Endodermal cell (in vitro differentiated cells): Measurements from ENCODE around the gene SELENOW. TPM values are rescaled to one million over a fixed set of nuclear protein-coding genes. Genes with fewer than 3 reads are reported as not detected.

Experiments used
- DNase-seq: peaks from one replicate; pipeline ENCODE4 v3.0.0-alpha.2; 2017
- H3K27ac ChIP-seq: 2 replicates; pipeline ENCODE4 v1.5.1; 2013; ENCODE audit warnings: mild to moderate bottlenecking, low read depth, low read length, moderate library complexity
- H3K27me3 ChIP-seq: 2 replicates; pipeline ENCODE4 v1.6.1; 2013; ENCODE audit warnings: mild to moderate bottlenecking, low read length, moderate library complexity; ENCODE audit not compliant: insufficient read depth, control insufficient read depth, poor library complexity, severe bottlenecking
- H3K36me3 ChIP-seq: 2 replicates; pipeline ENCODE4 v1.7.0; 2013; ENCODE audit warnings: mild to moderate bottlenecking, low read length, moderate library complexity; ENCODE audit not compliant: control insufficient read depth, insufficient read depth
- H3K4me1 ChIP-seq: one replicate; pipeline ENCODE4 v1.7.0; 2013; ENCODE audit warnings: low read length; ENCODE audit not compliant: control insufficient read depth, insufficient read depth
- H3K4me3 ChIP-seq: 2 replicates; pipeline ENCODE4 v1.5.1; 2013; ENCODE audit warnings: mild to moderate bottlenecking, low read length, moderate library complexity
- H3K9ac ChIP-seq: 2 replicates; pipeline ENCODE4 v1.6.1; 2013; ENCODE audit warnings: mild to moderate bottlenecking, low read length, moderate library complexity; ENCODE audit not compliant: poor library complexity, severe bottlenecking; ENCODE audit errors: extremely low read depth
- H3K9me3 ChIP-seq: 2 replicates; pipeline ENCODE4 v1.6.1; 2013; ENCODE audit warnings: mild to moderate bottlenecking, low read length, moderate library complexity; ENCODE audit not compliant: control insufficient read depth
- H3K27ac Mint-ChIP-seq: 2 replicates; pipeline ENCODE4 v1.8.0; 2020; ENCODE audit warnings: mixed read lengths
- H3K27me3 Mint-ChIP-seq: 2 replicates; pipeline ENCODE4 v1.8.0; 2021; ENCODE audit warnings: mild to moderate bottlenecking, mixed read lengths; ENCODE audit not compliant: insufficient read depth
- H3K36me3 Mint-ChIP-seq: 2 replicates; pipeline ENCODE4 v1.8.0; 2020; ENCODE audit warnings: low read depth, mixed read lengths
- H3K4me1 Mint-ChIP-seq: 2 replicates; pipeline ENCODE4 v1.8.0; 2020; ENCODE audit warnings: mixed read lengths
- H3K4me3 Mint-ChIP-seq: 2 replicates; pipeline ENCODE4 v1.8.0; 2020; ENCODE audit warnings: mild to moderate bottlenecking, moderate library complexity, mixed read lengths
- H3K9me3 Mint-ChIP-seq: 2 replicates; pipeline ENCODE4 v1.8.0; 2020; ENCODE audit warnings: mild to moderate bottlenecking, mixed read lengths
- CTCF ChIP-seq: fragments of 200-600 bp; sonication (generic); conservative IDR thresholded peaks from 2 replicates; pipeline ENCODE4 v1.5.0; 2021; ENCODE audit warnings: antibody characterized with exemption, mild to moderate bottlenecking
- WGBS, 2 experiments: methylation state at CpG; one replicate each; pipeline versions ENCODE4 v1.1.5 to v1.1.7; 2013; ENCODE audit warnings: missing lambda C conversion rate in 2 of 2, mixed read lengths in 1 of 2; ENCODE audit not compliant: insufficient coverage in 1 of 2, insufficient read length in 1 of 2; 5-methylcytosine and 5-hydroxymethylcytosine counted together
- total RNA-seq, 2 donors: library from RNA; stranded (reverse); fragmentation: NEBNext Ultra II Directional in 1 of 2; extraction: Animal tissue kit (Norgen Biotek cat#: 25700) in 1 of 2; gene quantifications; 2 replicates in 1 of 2; 3 replicates in 1 of 2; pipeline ENCODE4 v1.2.1, GENCODE V29; 2021

Gene SELENOW
- total RNA-seq, 2 donors from 2014 or later = 404 to 410 TPM

GRCh38 chr19:47754206-47755064, 24.1 kb upstream of the SELENOW start:
- 96 to 97% methylated on average over 3 to 36 of the region's 37 CpGs for WGBS, 2 experiments
- H3K27me3 ChIP-seq = no peaks in the 10 kb centered on the region
- TF ChIP-seq CTCF = no peak
- DNase-seq = no peak
- H3K27ac Mint-ChIP-seq = no peak overlapping the region
- H3K4me1 Mint-ChIP-seq = no peaks in the 10 kb centered on the region
- no peaks in the 10 kb centered on the region for H3K4me1 ChIP-seq
- no peak overlapping the region for H3K27ac ChIP-seq
- H3K36me3 Mint-ChIP-seq = peaks cover 68% of the 10 kb centered on the region
- no peaks in the 10 kb centered on the region for H3K9me3 ChIP-seq
- peaks cover 77% of the 10 kb centered on the region for H3K36me3 ChIP-seq
- H3K27me3 Mint-ChIP-seq = no peaks in the 10 kb centered on the region
- H3K9me3 Mint-ChIP-seq = peaks cover 2% of the 10 kb centered on the region
- H3K4me3 Mint-ChIP-seq = no peak overlapping the region
- no peak overlapping the region for H3K9ac ChIP-seq
- no peak overlapping the region for H3K4me3 ChIP-seq

- Histone ChIP-seq H3K27ac (no peak overlapping the region), H3K9ac (no peak overlapping the region), H3K4me3 (no peak overlapping the region), H3K9me3 (no peaks in the 10 kb centered on the region), H3K36me3 (peaks cover 69% of the 10 kb centered on the region), H3K27me3 (no peaks in the 10 kb centered on the region), H3K4me1 (no peaks in the 10 kb centered on the region)
- no peak for TF ChIP-seq CTCF
- DNase-seq = no peak
- Mint-ChIP-seq H3K36me3 (peaks cover 71% of the 10 kb centered on the region), H3K27me3 (no peaks in the 10 kb centered on the region), H3K4me1 (no peaks in the 10 kb centered on the region), H3K27ac (no peak overlapping the region), H3K4me3 (no peak overlapping the region), H3K9me3 (peaks cover 2% of the 10 kb centered on the region)
- WGBS, 2 experiments = 90% methylated on average over 13 to 33 of the region's 36 CpGs
These were observed 23.3 kb upstream of the SELENOW start for GRCh38 chr19:47755065-47755761.

- no peaks in the 10 kb centered on the region for H3K4me1 Mint-ChIP-seq
- H3K9ac ChIP-seq = no peak overlapping the region
- no peak overlapping the region for H3K27ac Mint-ChIP-seq
- H3K9me3 ChIP-seq = no peaks in the 10 kb centered on the region
- no peak for DNase-seq
- H3K9me3 Mint-ChIP-seq = peaks cover 2% of the 10 kb centered on the region
- 95 to 96% methylated on average over 27 to 28 of the region's 28 CpGs for whole genome bisulfite sequencing, 2 experiments
- H3K4me3 ChIP-seq = no peak overlapping the region
- H3K27ac ChIP-seq = no peak overlapping the region
- peaks cover 62% of the 10 kb centered on the region for H3K36me3 ChIP-seq
- H3K4me3 Mint-ChIP-seq = no peak overlapping the region
- H3K4me1 ChIP-seq = no peaks in the 10 kb centered on the region
- no peak for TF ChIP-seq CTCF
- no peaks in the 10 kb centered on the region for H3K27me3 Mint-ChIP-seq
- H3K27me3 ChIP-seq = no peaks in the 10 kb centered on the region
- peaks cover 69% of the 10 kb centered on the region for H3K36me3 Mint-ChIP-seq
These were observed 22.5 kb upstream of the SELENOW start for GRCh38 chr19:47755762-47756626.
